MV-4-11 (cell line): ENCODE data around the gene ARHGEF37.

Experiments used
- DNase-seq: peaks from one replicate; lab custom pipeline; 2025; lab: John Stamatoyannopoulos, UW

ARHGEF37 gene

GRCh38 chr5:149628846-149629388 lies 47.6 kb downstream of the ARHGEF37 start:
- no peak for DNase-seq

DNA sequence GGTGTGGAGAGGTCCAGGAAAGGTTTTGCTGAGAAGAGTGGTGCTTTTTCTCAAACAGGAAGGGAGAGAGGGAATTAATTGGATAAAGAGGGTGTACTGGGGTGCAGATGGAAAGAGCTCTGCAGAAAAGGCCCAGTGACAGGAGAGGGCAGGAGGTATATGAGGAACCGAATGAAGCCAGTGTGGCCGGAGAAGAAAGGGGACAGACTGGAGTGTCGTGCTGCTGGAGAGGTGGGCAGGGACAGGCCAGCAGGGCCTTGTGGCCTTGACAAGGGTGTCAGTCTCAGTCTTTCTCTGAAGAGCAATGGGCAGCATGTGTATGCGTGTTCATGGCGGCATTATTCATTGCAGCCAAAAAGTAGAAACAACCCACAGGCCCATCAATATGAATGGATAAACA lies 48.1 kb downstream of the ARHGEF37 start:
- DNase-seq = no peak

GRCh38 chr5:149630337-149630736 lies 49.0 kb downstream of the ARHGEF37 start:
- DNase-seq = no peak

- no peak for DNase-seq
Measured at GRCh38 chr5:149631506-149631905, 50.2 kb downstream of the ARHGEF37 start.

GRCh38 chr5:149632311-149633251 lies 51.3 kb downstream of the ARHGEF37 start:
- DNase-seq = no peak

DNA sequence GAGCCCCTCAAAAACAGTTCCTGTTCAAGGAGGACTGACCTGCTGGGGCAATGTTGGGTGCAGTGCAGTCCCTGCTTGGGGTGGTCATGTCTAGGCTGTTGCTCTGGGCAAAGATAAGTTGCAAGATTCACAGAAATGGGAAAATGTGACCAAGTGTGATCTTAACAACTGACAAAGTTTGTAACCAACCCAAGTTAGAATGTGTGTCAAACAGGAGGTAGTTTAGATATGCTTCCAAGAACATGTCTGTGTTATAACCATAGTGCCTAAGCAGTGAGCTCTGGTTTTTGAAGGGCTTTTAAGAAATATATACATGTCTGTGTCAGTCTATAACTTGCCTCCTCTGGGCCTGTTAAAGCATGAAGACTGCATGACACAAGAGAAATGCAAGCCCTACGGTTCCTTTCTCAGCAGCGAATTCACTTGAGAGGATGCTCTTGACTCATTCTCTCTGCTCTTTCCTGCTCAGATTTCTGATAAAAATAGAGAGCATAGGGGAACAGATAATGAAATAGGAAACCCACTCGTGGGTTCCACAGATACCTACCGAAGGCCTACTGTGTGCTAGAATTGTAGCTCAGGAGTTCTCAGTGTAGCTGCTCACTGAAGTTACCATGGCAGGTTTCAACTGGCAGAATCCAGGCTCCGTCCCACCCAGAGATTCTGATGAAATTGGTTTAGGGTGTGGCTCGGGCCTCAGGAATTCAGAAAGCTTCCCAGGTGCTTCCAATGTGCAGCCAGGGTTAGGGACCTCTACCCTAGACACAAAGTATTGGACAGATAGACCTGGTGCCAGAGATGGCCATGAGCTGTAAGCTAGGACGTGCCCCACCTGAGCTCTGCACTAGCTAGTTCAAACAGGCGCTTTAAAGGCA lies 52.4 kb downstream of the ARHGEF37 start:
- no peak for DNase-seq

- no peak for DNase-seq
Measured at GRCh38 chr5:149635394-149635793, 54.1 kb downstream of the ARHGEF37 start.

DNA sequence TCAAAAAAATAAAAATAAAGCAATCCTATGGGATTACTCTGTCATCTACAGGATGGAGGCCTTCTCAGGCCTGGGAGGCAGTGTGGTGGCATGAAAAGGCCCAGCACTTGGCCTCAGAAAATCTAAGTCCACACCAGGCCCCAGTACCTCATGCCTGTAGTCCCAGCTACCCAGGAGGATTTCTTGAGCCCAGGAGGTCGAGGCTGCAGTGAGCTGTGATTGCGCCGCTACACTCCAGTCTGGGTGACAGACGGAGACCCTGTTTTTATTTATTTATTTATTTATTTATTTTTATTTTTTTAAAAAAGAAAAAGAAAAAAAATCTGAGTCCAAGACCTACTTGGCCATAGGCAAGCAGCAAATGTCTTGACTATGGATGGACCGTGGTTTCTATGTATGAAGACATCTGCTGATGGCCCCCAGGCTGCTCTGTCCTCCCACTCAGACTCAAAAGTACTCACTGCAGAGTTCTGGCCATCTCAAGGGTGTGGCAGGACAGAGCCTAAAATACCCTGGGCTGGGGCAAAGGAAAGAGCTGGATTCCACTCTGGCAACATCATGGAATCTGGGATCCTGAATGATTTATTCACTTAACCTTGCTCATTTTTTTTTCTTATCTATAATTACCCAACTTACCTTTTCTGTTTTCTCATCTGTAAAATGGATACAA lies 55.0 kb downstream of the ARHGEF37 start:
- DNase-seq = no peak

- peak; percentile 46 for DNase-seq
Measured at GRCh38 chr5:149636861-149637246, 55.6 kb downstream of the ARHGEF37 start.

DNA sequence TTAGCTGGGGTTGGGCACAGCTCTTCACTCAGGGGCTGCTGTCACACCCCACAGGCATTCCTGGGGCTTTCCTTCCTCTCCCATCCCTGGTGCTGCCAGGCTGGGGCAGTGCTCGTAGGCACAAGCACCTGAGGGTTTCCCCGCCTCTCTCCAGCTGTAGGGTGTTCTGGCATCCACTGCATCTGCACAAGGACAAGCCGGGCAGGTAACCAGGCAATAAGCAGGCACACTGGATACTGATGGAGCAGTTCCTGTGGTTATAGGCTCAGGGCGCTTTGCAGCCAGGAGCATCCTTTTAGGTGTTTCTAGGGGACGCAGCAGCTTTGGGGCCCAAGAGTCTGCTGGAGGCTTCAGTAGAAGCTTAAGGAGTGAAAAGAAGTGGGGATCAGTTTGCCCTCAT lies 56.8 kb downstream of the ARHGEF37 start:
- DNase-seq = no peak

DNA sequence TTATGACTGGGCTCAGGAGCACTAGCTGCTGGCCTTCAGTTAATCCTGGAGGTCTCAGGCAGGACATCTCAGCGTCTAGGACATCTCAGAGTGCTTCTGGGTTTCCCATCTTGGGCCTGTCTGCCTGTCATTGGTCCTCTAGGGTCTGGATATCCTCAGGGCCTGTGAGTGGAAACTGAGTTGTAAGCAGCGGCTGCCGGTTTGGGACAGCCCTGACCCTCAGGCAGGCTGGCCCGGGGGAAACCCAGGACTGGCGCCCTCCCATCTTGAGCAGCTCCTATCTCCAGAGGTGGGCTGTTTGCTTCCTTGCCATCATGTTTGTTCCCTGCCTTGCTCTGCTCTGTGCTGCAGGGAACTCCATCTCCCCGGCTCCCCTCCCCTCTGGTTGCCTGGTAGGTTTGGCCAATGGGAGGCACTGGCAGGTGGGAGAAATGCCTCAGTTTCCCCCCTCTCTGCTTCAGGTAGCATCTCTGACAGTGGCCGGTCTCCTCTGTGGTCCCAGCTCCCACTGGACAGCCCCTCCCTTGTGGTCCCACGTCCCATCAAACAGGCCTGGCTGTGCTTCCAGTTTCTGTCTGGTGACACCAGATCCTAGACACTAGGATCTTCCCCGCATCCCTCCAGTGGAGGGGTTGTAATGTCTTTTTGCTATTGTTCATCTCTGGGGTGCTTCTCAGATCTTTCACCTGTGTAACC lies 57.4 kb downstream of the ARHGEF37 start:
- no peak for DNase-seq

- DNase-seq = peak; percentile 2
Measured at GRCh38 chr5:149639737-149640136, 58.4 kb downstream of the ARHGEF37 start.

GRCh38 chr5:149640350-149640999 lies 59.2 kb downstream of the ARHGEF37 start:
- DNase-seq = no peak

GRCh38 chr5:149641000-149641576 lies 59.8 kb downstream of the ARHGEF37 start:
- peak; percentile 1 for DNase-seq

DNA sequence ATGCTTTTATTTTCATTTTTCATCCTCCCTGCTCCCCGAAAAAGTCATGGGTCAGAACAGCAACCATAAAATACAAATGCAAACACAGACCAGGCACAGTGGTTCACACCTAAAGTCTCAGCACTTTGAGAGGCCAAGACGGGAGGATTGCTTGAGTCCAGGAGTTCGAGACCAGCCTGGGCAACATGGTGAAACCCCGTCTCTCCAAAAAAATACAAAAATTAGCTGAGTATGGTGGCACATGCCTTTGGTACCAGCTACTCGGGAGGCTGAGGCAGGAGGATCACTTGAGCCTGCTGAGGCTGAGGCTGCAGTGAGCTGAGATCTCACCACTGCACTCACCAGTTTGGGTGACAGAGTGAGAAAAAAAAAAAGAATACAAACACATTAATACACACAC lies 60.3 kb downstream of the ARHGEF37 start:
- DNase-seq = no peak

- no peak for DNase-seq
Measured at GRCh38 chr5:149643781-149644180, 62.5 kb downstream of the ARHGEF37 start.

DNA sequence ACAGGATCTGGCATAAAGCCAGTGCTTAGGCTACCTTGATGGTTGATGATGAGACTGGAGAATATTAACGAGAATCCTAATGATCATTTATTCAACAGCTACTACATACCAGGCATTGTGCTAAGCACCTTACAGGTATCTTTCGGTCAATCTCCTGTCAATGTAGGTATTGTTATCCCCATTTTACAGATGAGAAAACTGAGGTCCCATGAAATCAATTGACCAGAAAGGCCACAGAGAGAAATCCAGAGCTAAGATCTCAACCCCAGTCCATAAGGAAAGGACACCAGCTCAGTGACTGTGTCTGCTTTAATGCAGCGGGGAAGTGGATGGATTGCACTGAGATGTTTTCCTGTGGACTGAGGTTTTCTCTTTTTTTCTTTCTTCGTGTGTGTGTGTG lies 63.3 kb downstream of the ARHGEF37 start:
- DNase-seq = no peak

- peak; percentile 7 for DNase-seq
Measured at GRCh38 chr5:149645236-149645635, 63.9 kb downstream of the ARHGEF37 start.

DNA sequence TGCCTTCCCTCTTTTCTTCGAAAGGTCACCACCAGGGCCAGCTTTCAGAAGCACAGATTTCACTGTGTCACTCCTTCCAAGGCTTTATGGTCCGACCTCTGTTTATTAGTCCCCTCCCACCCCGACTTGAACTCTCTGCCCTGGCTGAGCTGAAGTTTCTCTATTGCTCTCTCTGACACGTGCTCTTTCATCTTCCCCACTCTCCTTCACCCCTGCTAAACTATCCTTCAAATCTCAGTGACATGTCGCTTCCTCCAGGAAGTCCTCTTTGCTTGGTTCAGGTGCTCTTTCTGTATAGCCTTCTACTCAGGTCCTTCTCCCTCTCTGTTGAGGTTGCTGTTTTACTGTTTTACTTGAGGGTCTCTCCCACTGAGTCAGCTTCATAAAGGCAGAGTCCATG lies 64.4 kb downstream of the ARHGEF37 start:
- DNase-seq = no peak

DNA sequence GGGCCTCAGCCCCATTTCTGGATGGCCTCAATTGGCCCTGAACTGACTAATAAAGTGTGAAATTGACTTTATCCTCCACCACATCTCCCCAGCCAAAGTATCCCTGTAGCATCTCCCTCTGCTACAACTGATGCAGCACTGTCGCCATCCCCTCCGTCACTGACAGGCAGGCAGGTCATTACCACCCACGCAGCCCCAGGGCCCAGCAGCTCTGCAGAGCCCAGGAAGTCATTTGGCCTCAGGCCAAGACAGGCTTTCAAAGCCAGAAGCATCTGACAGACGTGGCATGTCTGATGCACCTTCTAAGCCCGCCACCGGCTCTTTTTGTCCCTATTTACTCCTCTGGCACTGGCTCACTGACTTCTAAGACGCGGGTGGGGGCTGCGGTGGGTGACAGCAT lies 65.3 kb downstream of the ARHGEF37 start:
- no peak for DNase-seq

GRCh38 chr5:149647334-149647733 lies 66.0 kb downstream of the ARHGEF37 start:
- DNase-seq = no peak
